ENCODE measurements around the gene EEFSEC.

- TF ChIP-seq CTCF (conservative IDR thresholded peaks at IDR 0.05; ENCODE audit: low read depth, low read length) (no peak), EZH2 (IDR thresholded peaks at IDR 0.05; ENCODE audit: low read length, unreplicated experiment) (no peak)
These were observed 22.5 kb downstream of the EEFSEC start for GRCh38 chr3:128175768-128176167.

Data from PC-3 (cell line).